ENCODE results near the gene MMP7.

DNA sequence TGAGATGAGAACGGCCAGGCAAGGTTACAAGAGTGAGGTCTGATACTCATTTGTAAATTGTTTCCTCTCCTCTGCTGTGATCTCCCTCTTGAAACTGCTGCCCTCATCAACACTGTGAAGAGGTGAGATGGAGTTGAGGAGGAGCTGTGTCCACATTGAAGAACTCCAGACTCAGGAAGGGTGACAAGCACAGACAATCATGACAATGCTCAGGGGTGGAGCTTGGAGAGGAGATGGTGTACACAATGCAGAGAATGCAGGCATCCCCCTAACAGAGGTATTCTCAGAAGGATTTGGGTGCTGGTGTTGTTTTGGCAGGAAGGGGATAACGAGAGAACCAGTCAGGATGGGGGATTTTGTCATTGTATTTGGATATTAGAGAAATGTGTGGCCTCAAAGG is 21.5 kb upstream of the MMP7 start:
- TF ChIP-seq, protein P1, sequence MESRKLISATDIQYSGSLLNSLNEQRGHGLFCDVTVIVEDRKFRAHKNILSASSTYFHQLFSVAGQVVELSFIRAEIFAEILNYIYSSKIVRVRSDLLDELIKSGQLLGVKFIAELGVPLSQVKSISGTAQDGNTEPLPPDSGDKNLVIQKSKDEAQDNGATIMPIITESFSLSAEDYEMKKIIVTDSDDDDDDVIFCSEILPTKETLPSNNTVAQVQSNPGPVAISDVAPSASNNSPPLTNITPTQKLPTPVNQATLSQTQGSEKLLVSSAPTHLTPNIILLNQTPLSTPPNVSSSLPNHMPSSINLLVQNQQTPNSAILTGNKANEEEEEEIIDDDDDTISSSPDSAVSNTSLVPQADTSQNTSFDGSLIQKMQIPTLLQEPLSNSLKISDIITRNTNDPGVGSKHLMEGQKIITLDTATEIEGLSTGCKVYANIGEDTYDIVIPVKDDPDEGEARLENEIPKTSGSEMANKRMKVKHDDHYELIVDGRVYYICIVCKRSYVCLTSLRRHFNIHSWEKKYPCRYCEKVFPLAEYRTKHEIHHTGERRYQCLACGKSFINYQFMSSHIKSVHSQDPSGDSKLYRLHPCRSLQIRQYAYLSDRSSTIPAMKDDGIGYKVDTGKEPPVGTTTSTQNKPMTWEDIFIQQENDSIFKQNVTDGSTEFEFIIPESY (IDR thresholded peaks at IDR 0.05; ENCODE audit: borderline replicate concordance, low read depth) = no peak
- TF ChIP-seq GABPA (IDR thresholded peaks at IDR 0.05; ENCODE audit: low read depth) (no peak), EP300 (IDR thresholded peaks at IDR 0.05; ENCODE audit: borderline replicate concordance in 1 of 2, low read depth in 1 of 2, low read length in 1 of 2) (no peak), POLR2AphosphoS5 (IDR thresholded peaks at IDR 0.05; ENCODE audit: low read depth, low read length) (no peak), CHD2 (IDR thresholded peaks at IDR 0.05; ENCODE audit: low read length, partially characterized antibody) (no peak), RAD21 (IDR thresholded peaks at IDR 0.05; ENCODE audit: low read length) (no peak), TAF1 (IDR thresholded peaks at IDR 0.05; ENCODE audit: borderline replicate concordance, low read depth, low read length) (no peak), NRF1 (IDR thresholded peaks at IDR 0.05; ENCODE audit: low read depth, low read length) (no peak)
- TF ChIP-seq, protein P2, sequence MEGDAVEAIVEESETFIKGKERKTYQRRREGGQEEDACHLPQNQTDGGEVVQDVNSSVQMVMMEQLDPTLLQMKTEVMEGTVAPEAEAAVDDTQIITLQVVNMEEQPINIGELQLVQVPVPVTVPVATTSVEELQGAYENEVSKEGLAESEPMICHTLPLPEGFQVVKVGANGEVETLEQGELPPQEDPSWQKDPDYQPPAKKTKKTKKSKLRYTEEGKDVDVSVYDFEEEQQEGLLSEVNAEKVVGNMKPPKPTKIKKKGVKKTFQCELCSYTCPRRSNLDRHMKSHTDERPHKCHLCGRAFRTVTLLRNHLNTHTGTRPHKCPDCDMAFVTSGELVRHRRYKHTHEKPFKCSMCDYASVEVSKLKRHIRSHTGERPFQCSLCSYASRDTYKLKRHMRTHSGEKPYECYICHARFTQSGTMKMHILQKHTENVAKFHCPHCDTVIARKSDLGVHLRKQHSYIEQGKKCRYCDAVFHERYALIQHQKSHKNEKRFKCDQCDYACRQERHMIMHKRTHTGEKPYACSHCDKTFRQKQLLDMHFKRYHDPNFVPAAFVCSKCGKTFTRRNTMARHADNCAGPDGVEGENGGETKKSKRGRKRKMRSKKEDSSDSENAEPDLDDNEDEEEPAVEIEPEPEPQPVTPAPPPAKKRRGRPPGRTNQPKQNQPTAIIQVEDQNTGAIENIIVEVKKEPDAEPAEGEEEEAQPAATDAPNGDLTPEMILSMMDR (IDR thresholded peaks at IDR 0.05) = no peak
- TF ChIP-seq, protein P3, sequence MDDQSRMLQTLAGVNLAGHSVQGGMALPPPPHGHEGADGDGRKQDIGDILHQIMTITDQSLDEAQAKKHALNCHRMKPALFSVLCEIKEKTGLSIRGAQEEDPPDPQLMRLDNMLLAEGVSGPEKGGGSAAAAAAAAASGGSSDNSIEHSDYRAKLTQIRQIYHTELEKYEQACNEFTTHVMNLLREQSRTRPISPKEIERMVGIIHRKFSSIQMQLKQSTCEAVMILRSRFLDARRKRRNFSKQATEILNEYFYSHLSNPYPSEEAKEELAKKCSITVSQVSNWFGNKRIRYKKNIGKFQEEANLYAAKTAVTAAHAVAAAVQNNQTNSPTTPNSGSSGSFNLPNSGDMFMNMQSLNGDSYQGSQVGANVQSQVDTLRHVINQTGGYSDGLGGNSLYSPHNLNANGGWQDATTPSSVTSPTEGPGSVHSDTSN (IDR thresholded peaks at IDR 0.05) = no peak

Measured in SK-N-SH (cell line).